Activated CD8-positive, alpha-beta T cell treated with anti-CD3 and anti-CD28 coated beads for 36 hours (primary cell): ENCODE results near the gene TEKT5. TPM values are rescaled to one million over a fixed set of nuclear protein-coding genes. Genes with fewer than 3 reads are reported as not detected.

Source experiments
- ATAC-seq: fragments of 200-7000 bp; cut with Tn5 transposase; one replicate; pipeline ENCODE4 v1.10.0; 2021; ENCODE audit warnings: mild to moderate bottlenecking, moderate library complexity
- CTCF ChIA-PET: fragments of 350-600 bp; sonication (Branson Sonifier 250); formaldehyde crosslinking; loops from one replicate; lab custom pipeline; 2021; ENCODE audit warnings: antibody characterized with exemption; lab: Charles Lee
- POLR2A ChIA-PET: fragments of 350-600 bp; sonication (Branson Sonifier 250); formaldehyde crosslinking; loops from one replicate; lab custom pipeline; 2021; ENCODE audit warnings: antibody characterized with exemption; lab: Charles Lee
- DNase-seq: peaks from one replicate; pipeline ENCODE4 v3.0.0-alpha.2; 2020
- H3K27ac Mint-ChIP-seq: one replicate; pipeline ENCODE4 v1.8.0; 2021; ENCODE audit warnings: mild to moderate bottlenecking, mixed read lengths
- H3K27me3 Mint-ChIP-seq: one replicate; pipeline ENCODE4 v1.8.0; 2021; ENCODE audit warnings: mixed read lengths
- H3K36me3 Mint-ChIP-seq: one replicate; pipeline ENCODE4 v1.8.0; 2021; ENCODE audit warnings: low read depth, mixed read lengths
- H3K4me1 Mint-ChIP-seq: one replicate; pipeline ENCODE4 v1.8.0; 2021; ENCODE audit warnings: low read depth, mixed read lengths
- H3K4me3 Mint-ChIP-seq: one replicate; pipeline ENCODE4 v1.8.0; 2021; ENCODE audit warnings: mild to moderate bottlenecking, moderate library complexity, mixed read lengths
- H3K9me3 Mint-ChIP-seq: one replicate; pipeline ENCODE4 v1.8.0; 2021; ENCODE audit warnings: mixed read lengths
- CTCF ChIP-seq: fragments of 200-600 bp; IDR thresholded peaks from one replicate; pipeline ENCODE4 v1.8.0; 2022; ENCODE audit warnings: antibody characterized with exemption, mild to moderate bottlenecking
- intact Hi-C: fragments of 100-400 bp; cut with micrococcal nuclease; formaldehyde crosslinking; loops from one replicate; pipeline ENCODE4 v1.10.0; 2022
- total RNA-seq, 2 experiments: library from RNA; stranded (reverse); gene quantifications; one replicate each; pipeline ENCODE4 v1.2.3, GENCODE V29; 2021

TEKT5 gene
- total RNA-seq, 2 experiments from 2014 or later: 0.16 to 0.43 TPM

- ATAC-seq (no peak), DNase-seq (no peak)
- H3K9me3 Mint-ChIP-seq: no peaks in the 10 kb centered on the region
- intact Hi-C loops: no loop called here
- no peak overlapping the region for H3K4me3 Mint-ChIP-seq
- ChIA-PET CTCF (no interaction called here), POLR2A (no interaction called here)
- no peaks in the 10 kb centered on the region for H3K4me1 Mint-ChIP-seq
- H3K27ac Mint-ChIP-seq: no peak overlapping the region
- no peaks in the 10 kb centered on the region for H3K36me3 Mint-ChIP-seq
- H3K27me3 Mint-ChIP-seq: peaks cover 14% of the 10 kb centered on the region
- TF ChIP-seq CTCF: no peak
Measured at GRCh38 chr16:10587622-10588021, 107.1 kb downstream of the TEKT5 start.

DNA sequence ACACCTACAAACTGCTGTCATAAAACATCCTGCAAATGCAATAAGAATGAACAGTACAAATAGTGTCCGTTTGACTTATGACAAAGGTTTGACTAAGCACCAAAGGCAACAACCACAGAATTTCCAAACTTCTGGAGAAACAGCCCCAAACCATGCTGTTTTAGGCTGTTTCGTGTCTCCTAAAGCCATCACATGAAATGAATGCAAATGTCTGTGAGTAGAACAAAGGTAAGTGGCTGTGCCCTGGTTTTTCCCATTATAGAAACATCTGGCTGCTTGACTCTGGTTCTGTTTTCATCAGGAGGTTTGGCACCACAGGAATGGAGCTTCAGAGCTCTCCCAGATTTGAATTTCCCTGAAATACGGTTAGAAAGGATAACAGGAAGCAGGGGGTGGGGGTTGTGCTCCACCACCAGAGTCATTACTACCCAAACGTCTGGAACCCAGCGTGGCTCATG, 109.7 kb downstream of the TEKT5 start:
- ATAC-seq (no peak), DNase-seq (no peak)
- Mint-ChIP-seq H3K4me3 (no peak overlapping the region), H3K9me3 (no peaks in the 10 kb centered on the region), H3K27ac (no peak overlapping the region), H3K27me3 (peaks cover 29% of the 10 kb centered on the region), H3K4me1 (no peaks in the 10 kb centered on the region), H3K36me3 (no peaks in the 10 kb centered on the region)
- ChIA-PET POLR2A (no interaction called here), CTCF (no interaction called here)
- intact Hi-C loops: no loop called here
- no peak for TF ChIP-seq CTCF

- Mint-ChIP-seq H3K4me3 (no peak overlapping the region), H3K36me3 (no peaks in the 10 kb centered on the region), H3K4me1 (no peaks in the 10 kb centered on the region), H3K27me3 (peaks cover 36% of the 10 kb centered on the region), H3K9me3 (no peaks in the 10 kb centered on the region), H3K27ac (no peak overlapping the region)
- intact Hi-C loops: no loop called here
- CTCF ChIA-PET: no interaction called here
- POLR2A ChIA-PET: no interaction called here
- DNase-seq (no peak), ATAC-seq (no peak)
- TF ChIP-seq CTCF: no peak
Measured at GRCh38 chr16:10583269-10583668, 111.5 kb downstream of the TEKT5 start.

DNA sequence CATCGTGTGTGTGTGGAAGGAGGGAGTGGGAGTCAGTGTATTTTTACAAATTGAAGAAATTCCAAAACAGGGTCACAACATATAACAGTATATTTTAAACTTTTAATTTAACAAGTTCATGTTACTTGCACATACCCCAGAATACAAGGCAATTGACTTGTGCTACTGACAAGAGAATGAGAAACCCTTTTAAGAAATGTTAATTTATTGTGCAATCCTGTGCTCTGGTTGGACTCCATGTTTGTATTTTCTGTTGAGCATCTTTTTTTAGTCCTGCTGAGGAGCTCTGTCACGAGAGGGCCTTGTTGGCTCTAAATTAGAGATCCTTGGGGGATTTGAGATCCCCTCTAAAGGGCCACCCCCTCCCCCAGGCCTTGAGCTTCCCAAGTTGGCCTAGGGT, 113.2 kb downstream of the TEKT5 start:
- no peak overlapping the region for H3K4me3 Mint-ChIP-seq
- ChIA-PET POLR2A (no interaction called here), CTCF (no interaction called here)
- no peak overlapping the region for H3K27ac Mint-ChIP-seq
- intact Hi-C loops: no loop called here
- H3K27me3 Mint-ChIP-seq: peaks cover 40% of the 10 kb centered on the region
- TF ChIP-seq CTCF: no peak
- no peaks in the 10 kb centered on the region for H3K4me1 Mint-ChIP-seq
- ATAC-seq (no peak), DNase-seq (no peak)
- no peaks in the 10 kb centered on the region for H3K36me3 Mint-ChIP-seq
- no peaks in the 10 kb centered on the region for H3K9me3 Mint-ChIP-seq

- CTCF ChIA-PET: no interaction called here
- H3K4me1 Mint-ChIP-seq: no peaks in the 10 kb centered on the region
- no peak for DNase-seq
- H3K27me3 Mint-ChIP-seq: peaks cover 36% of the 10 kb centered on the region
- no peak overlapping the region for H3K27ac Mint-ChIP-seq
- ATAC-seq: no peak
- no peaks in the 10 kb centered on the region for H3K9me3 Mint-ChIP-seq
- no peak for TF ChIP-seq CTCF
- H3K4me3 Mint-ChIP-seq: no peak overlapping the region
- POLR2A ChIA-PET: no interaction called here
- intact Hi-C loops: no loop called here
- no peaks in the 10 kb centered on the region for H3K36me3 Mint-ChIP-seq
Measured at GRCh38 chr16:10580883-10581247, 113.9 kb downstream of the TEKT5 start.
